HL-60/S4 treated with retinoic acid at 250 ng/mL for 4 days and 3 days (cell line): ENCODE measurements around the gene SRI.
"Not testable (repeated sequence)": the region's sequence is repeated elsewhere in the genome, so short reads cannot be mapped to it uniquely, and the experiment has no call there.

Source experiments
- in situ Hi-C: fragments of 300-500 bp; cut with MboI; formaldehyde crosslinking; loops from 2 replicates; pipeline ENCODE4 v1.7.0; 2022; ENCODE audit warnings: low sequenced_read_pairs

SRI gene

DNA sequence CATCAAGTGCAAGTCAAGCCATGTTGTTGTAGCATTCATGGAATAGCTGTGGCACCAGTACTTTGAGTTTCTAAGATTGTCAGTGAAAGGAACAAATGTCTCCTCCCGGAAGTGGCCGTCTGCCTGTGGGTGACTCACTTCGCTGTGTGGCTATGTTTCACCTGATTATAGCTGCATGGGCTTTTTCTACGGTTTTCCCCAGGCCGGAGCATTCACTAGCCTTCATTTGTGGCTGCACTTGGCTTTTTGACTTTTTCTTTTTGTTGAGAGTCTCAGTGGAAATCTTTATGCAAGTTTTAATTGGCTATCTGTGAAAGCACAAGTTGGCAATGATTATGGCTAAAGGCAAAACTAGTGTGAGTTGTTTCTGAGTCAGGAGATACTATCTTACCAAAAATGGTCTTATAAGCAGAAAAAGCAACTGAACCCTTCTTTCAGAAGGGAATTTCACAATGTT is 35.0 kb downstream of the SRI start:
- in situ Hi-C loops, result no loop called here

DNA sequence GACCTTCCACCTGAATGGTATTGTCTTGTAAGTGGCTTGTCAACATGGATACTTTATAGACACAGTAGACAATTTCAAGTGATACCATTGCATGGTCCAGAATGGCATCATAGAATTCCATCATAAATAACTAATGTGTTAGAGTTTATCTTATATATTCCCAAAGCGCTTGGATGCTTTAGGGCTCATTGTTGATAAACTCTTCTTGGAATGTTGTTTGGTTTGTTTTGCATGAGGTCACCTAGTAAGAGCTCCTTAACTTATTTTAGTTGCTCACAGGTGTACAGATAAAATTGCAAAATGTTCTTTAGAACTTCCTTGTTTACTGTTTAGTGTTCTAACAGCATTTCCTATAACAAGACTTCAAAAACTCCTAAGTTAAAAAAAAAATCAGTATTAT is 36.8 kb downstream of the SRI start:
- in situ Hi-C loops, result no loop called here

DNA sequence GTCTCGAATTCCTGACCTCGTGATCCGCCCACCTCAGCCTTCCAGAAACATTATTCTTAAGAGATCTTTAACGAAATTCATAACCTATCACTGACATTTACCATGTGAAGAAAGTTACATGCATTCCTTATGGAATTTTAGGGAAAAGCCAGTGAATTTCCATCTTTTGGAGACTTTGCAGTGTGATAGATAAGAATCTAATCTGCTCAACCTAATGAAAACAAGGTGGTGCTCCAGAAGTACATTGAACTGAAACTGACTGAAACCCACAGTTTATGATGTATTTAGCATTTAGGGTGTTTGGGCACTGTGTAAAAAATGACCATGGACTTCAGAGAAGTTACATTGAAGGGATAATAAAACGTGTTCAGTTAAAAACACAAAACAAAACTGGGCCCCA is 43.6 kb downstream of the SRI start:
- in situ Hi-C loops, result no loop called here

DNA sequence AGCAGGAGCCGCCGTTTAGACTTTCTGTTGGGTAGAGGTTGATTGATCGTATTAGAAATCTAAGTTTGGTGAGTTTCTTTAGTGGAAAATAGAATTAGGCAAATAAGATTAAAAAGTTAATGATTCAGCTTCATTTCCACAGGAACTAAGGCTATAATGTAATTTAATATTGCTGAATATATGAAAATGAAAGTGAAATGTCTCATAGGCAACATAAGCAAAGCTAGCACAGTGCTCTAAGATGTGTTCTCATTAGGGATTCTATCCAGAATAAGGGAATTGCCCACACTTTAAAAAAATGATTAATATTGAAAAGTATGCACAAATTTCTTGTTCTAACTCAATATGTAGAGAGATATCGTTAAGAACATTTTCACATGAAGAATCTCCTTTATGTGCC is 47.0 kb downstream of the SRI start:
- in situ Hi-C loops, result no loop called here

DNA sequence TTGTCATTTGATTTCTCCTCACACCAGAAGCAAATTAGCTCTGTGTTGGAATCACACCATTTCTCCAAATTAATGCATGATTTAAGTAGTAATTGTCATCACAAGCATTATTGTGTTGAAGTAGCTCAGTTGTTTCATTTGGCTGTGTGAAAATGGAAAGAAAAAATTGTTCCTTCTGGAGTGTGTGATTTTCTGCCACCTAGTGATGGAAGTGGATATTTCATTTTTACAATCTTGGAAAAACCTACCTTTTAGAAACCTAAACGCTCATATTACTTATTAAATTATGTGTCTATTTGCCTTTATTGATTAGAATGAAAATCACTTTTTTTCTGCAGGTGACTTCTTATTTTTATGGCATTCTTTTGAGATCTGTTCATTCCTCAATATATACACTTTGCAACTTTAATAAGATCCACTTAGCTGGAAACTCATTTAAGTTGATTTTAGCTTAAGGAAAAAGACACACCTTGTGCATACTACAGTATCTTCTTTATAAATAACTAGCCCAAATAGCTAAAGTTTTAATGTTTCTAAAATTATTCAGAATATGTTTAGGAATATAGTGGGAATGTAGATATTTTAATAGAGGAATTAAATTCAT is 50.0 kb downstream of the SRI start:
- in situ Hi-C loops, result no loop called here

DNA sequence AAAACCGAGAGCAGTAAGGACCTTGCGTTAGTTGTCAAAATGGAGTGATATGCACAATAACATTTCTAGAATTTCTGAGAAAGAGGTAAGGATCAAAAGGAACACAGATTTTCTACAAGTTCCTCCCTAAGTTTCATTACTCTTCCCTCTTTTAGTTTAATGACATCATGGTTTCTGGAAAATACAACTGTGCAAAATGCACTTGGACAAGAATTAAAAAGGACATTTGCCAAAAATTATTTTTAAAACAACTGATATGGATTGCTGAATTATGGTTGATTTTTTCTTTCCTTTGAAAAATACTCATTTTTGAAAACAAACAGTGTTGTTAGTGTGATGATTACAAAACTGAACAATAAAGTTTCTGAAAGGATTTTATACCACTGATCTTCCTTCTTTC is 52.1 kb downstream of the SRI start:
- in situ Hi-C loops, result no loop called here

DNA sequence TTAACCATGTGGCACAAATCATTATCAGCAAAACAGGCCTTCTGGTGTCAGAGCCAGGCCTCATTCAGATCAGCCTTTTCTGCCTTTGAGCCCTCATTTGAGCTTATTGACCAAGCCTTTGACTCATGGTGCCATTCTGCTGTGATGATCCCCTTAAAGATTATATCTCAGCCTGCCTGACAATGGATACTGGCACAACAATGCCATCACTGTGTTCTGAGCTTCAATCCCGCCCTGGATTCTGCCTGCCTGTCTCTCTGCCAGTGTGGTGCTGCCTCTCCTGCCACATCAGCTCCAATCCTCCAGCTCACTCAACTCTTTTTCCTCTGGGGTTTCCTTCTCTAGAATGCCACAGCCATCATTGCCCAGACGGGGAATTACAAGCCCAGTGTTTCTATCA is 52.6 kb downstream of the SRI start:
- in situ Hi-C loops, result no loop called here

DNA sequence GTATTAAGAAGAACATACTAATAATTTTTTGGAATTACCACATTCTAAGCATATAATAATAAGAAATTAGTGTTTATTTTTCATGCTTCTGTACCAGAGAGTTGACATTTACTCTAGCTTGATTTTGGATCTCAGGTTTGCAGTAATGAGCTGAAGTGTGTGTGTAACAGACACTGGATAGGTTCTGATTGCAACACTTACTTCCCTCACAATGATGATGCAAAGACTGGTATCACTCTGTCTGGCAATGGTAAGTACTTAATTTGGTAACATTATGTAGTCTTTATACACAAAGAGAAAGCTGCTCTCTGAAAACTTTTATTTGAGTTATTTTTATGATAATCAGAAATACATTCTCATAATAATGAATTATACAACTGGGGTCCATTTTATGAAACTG is 54.1 kb downstream of the SRI start:
- in situ Hi-C loops, result no loop called here

DNA sequence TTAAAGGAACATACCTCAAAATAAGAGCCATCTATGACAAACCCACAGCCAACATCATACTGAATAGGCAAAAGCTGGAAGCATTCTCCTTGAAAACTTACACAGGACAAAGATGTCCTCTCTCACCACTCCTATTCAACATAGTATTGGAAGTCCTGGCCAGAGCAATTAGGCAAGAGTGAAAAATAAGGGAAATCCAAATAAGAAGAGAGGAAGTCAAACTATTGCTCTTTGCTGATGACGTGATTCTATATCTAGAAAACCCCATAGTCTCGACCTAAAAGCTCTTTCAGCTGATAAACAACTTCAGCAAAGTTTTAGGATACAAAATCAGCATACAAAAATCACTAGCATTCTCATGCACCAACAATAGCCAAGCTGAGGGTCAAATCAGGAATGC is 60.1 kb downstream of the SRI start:
- in situ Hi-C loops, result not testable (repeated sequence)

DNA sequence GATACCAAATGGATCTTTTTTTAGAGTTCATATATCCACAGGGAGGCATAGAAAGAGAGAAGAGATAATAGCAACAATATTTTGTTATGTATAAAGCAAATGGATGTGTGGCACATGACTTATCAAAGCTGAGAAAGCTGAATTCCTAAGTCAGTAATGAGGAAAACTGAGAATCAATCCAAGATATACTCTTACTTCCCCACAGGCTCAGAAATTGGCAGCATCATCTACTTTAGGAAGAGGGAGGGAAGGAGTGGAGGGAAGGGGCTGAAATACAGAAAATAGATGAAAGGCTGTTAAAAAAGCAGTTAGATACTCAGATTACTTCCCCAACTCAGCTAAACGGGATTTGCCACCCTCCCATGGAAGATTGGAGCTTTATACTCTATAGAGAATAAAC is 63.5 kb downstream of the SRI start:
- in situ Hi-C loops, result no loop called here

DNA sequence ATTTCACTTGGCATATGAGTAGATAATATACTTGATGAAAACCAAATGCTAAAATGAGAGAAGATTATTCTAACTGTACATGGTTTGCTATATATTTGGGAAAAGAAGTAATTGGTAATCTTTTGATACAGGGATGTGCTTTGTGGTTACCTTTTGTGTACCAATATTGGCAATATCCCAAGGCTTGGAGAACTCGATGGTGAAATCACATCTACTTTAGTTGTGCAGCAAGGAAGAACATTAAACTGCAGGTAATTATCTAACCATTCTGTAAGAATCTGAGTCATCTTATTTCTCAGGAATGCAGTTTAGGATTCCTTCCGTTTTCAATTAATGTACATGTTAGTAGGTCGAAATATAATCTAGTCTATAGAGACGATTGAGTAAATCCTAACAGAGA is 64.1 kb downstream of the SRI start:
- in situ Hi-C loops, result no loop called here
